Prostate gland (tissue), 2 donors: ENCODE measurements around the gene TNFSF13B. TPM values are rescaled to one million over a fixed set of nuclear protein-coding genes. Genes with fewer than 3 reads are reported as not detected.

ENCODE experiments used
- DNase-seq: peaks from one replicate; pipeline ENCODE4 v3.0.0-alpha.2; 2019; ENCODE audit warnings: low spot score
- H3K27ac ChIP-seq, 2 donors: fragments of 200-600 bp; sonication (generic); 2 replicates each; pipeline ENCODE4 v1.5.1; 2017 to 2019
- H3K27me3 ChIP-seq: fragments of 200-600 bp; sonication (generic); replicated peaks from 2 replicates; pipeline ENCODE4 v1.5.1; 2019; ENCODE audit not compliant: insufficient read depth
- H3K36me3 ChIP-seq, 2 donors: fragments of 200-600 bp; sonication (generic); 1 replicate in 1 of 2; 2 replicates in 1 of 2; pipeline versions ENCODE4 v1.5.1 to v1.8.1; 2017 to 2019
- H3K4me1 ChIP-seq: fragments of 200-600 bp; sonication (generic); replicated peaks from 2 replicates; pipeline ENCODE4 v1.5.1; 2019
- H3K4me3 ChIP-seq, 2 donors: fragments of 200-600 bp; sonication (generic); 2 replicates each; pipeline ENCODE4 v1.5.1; 2017 to 2019
- H3K9me3 ChIP-seq: fragments of 200-600 bp; sonication (generic); 2 replicates; pipeline ENCODE4 v1.5.1; 2017
- POLR2A ChIP-seq: fragments of 450-650 bp; IDR thresholded peaks from one replicate; pipeline ENCODE4 v1.6.1; 2016; ENCODE audit warnings: antibody characterized with exemption, mild to moderate bottlenecking
- POLR2AphosphoS5 ChIP-seq: sonication (generic); formaldehyde crosslinking; IDR thresholded peaks from one replicate; pipeline ENCODE4 v1.6.1; 2017; ENCODE audit warnings: antibody characterized with exemption
- WGBS: methylation state at CpG from one replicate; pipeline ENCODE4 v1.1.5; 2018; 5-methylcytosine and 5-hydroxymethylcytosine counted together
- intact Hi-C: fragments of 100-400 bp; cut with DNase I; formaldehyde crosslinking; loops from one replicate; pipeline ENCODE4 v1.14.2; 2022
- total RNA-seq, 2 donors: library from RNA; depleted of rRNA; stranded (reverse); fragments of >200 nt; gene quantifications; one replicate each; pipeline ENCODE4 v1.1.0, GENCODE V29; 2016
- TF ChIP-seq, protein P1 (sequence below), 4 experiments: fragments of 200-600 bp in 2 of 4; fragments of 450-650 bp in 2 of 4; sonication (generic) in 2 of 4; IDR thresholded peaks; 1 replicate in 3 of 4; 2 replicates in 1 of 4; pipeline ENCODE4 v1.5.1; 2016 to 2019; ENCODE audit warnings: antibody characterized with exemption in 4 of 4, mild to moderate bottlenecking in 2 of 4, moderate library complexity in 2 of 4

Gene TNFSF13B
- total RNA-seq, 2 donors from 2014 or later = 4.1 to 9.1 TPM

DNA sequence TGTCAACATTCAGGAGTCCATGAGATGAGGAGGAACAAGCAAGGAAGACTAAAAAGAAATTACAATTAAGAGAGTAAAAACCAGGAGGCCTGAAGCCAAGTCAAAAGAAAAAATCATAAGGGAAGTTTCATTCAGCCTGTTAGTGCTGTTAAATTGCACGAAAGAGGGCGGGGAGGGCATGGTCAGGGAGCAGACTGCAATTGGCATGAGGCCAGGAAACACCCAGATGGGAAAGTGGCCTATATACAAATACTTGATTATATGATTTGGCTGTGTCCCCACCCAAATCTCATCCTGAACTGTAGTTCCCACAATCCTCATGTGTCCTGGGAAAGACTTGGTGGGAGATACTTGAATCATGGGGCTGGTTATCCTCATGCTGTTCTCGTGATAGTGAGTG is 43.9 kb downstream of the TNFSF13B start:
- Histone ChIP-seq H3K4me3 (no peak overlapping the region), H3K27me3 (no peaks in the 10 kb centered on the region), H3K36me3 (no peaks in the 10 kb centered on the region), H3K9me3 (no peaks in the 10 kb centered on the region), H3K27ac (no peak overlapping the region), H3K4me1 (no peaks in the 10 kb centered on the region)
- TF ChIP-seq, protein P1, sequence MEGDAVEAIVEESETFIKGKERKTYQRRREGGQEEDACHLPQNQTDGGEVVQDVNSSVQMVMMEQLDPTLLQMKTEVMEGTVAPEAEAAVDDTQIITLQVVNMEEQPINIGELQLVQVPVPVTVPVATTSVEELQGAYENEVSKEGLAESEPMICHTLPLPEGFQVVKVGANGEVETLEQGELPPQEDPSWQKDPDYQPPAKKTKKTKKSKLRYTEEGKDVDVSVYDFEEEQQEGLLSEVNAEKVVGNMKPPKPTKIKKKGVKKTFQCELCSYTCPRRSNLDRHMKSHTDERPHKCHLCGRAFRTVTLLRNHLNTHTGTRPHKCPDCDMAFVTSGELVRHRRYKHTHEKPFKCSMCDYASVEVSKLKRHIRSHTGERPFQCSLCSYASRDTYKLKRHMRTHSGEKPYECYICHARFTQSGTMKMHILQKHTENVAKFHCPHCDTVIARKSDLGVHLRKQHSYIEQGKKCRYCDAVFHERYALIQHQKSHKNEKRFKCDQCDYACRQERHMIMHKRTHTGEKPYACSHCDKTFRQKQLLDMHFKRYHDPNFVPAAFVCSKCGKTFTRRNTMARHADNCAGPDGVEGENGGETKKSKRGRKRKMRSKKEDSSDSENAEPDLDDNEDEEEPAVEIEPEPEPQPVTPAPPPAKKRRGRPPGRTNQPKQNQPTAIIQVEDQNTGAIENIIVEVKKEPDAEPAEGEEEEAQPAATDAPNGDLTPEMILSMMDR (IDR thresholded peaks at IDR 0.05) = no peak
- TF ChIP-seq POLR2A = no peak
- TF ChIP-seq POLR2AphosphoS5 = no peak
- intact Hi-C loops = no loop called here
- DNase-seq = no peak
- WGBS = 67% methylated on average over 3 of the region's 3 CpGs

DNA sequence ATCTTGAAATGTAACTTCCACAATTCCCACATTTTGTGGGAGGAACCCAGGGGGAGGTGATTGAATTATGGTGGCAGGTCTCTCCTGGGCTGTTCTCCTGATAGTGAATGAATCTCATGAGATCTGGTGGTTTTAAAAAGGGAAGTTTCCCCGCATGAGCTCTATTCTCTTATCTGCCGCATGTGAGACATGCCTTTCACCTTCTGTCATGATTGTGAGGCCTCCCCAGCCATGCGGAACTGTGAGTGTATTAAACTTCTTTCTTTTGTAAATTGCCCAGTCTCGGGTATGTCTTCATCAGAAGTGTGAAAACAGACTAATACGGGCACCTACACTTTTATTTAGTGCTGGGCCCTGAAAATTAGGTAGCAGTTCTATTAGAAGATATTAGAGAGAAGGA is 45.8 kb downstream of the TNFSF13B start:
- Histone ChIP-seq H3K9me3 (no peaks in the 10 kb centered on the region), H3K27me3 (no peaks in the 10 kb centered on the region), H3K36me3 (no peaks in the 10 kb centered on the region), H3K4me3 (no peak overlapping the region), H3K27ac (no peak overlapping the region), H3K4me1 (no peaks in the 10 kb centered on the region)
- TF ChIP-seq POLR2A (no peak), POLR2AphosphoS5 (no peak)
- TF ChIP-seq, protein P1 (IDR thresholded peaks at IDR 0.05) = no peak
- no peak for DNase-seq
- intact Hi-C loops = no loop called here
- 69% methylated on average over 5 of the region's 5 CpGs for WGBS

DNA sequence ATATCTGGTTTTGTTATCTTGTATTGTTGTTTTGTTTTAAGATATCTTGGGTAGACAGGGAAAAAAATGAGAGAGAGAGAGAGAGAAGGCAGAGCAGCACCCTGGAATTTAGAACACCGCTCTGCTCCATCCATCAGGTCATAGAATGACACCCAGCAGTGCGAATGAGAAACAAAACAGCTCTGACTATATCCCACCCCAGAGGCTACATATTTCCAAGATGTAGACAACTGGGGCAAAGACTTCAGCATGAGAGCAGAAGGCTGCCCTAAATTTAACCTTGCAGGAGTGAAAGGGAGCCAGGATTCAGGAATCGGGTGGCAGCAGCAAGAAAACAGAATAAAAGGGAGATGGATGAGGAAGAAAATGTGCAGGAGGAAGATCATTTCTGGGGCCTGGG is 46.5 kb downstream of the TNFSF13B start:
- no peak for DNase-seq
- intact Hi-C loops = no loop called here
- no peak overlapping the region for H3K4me3 ChIP-seq
- H3K36me3 ChIP-seq = no peaks in the 10 kb centered on the region
- 90% methylated on average over 3 of the region's 3 CpGs for WGBS
- TF ChIP-seq POLR2A = no peak
- TF ChIP-seq, protein P1 (IDR thresholded peaks at IDR 0.05) = no peak
- TF ChIP-seq POLR2AphosphoS5 = no peak
- H3K9me3 ChIP-seq = no peaks in the 10 kb centered on the region
- H3K4me1 ChIP-seq = no peaks in the 10 kb centered on the region
- H3K27me3 ChIP-seq = no peaks in the 10 kb centered on the region
- H3K27ac ChIP-seq = no peak overlapping the region

DNA sequence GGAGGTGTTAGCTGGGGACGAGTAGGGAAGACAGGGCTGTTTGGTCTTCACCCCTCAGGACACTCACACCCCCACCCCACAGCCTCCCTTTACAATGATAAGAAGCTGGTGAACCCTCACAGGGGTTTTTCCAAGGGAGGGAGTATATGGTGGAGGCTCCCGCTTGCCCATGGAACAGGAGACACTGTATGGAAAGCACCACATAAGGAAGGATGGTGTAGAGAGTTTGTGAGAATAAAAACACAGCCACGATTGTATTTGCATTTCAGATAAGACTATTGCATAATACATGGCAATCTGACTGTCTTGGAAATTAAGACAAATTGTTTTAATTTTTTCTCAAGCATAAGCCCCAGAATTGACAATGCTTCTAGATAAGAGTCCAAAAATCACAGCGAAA is 46.9 kb downstream of the TNFSF13B start:
- TF ChIP-seq POLR2A (no peak), POLR2AphosphoS5 (no peak)
- TF ChIP-seq, protein P1 (IDR thresholded peaks at IDR 0.05) = no peak
- Histone ChIP-seq H3K27ac (no peak overlapping the region), H3K36me3 (no peaks in the 10 kb centered on the region), H3K4me3 (no peak overlapping the region), H3K27me3 (no peaks in the 10 kb centered on the region), H3K4me1 (no peaks in the 10 kb centered on the region), H3K9me3 (no peaks in the 10 kb centered on the region)
- no peak for DNase-seq
- WGBS = 73% methylated on average over 4 of the region's 4 CpGs
- intact Hi-C loops = no loop called here

DNA sequence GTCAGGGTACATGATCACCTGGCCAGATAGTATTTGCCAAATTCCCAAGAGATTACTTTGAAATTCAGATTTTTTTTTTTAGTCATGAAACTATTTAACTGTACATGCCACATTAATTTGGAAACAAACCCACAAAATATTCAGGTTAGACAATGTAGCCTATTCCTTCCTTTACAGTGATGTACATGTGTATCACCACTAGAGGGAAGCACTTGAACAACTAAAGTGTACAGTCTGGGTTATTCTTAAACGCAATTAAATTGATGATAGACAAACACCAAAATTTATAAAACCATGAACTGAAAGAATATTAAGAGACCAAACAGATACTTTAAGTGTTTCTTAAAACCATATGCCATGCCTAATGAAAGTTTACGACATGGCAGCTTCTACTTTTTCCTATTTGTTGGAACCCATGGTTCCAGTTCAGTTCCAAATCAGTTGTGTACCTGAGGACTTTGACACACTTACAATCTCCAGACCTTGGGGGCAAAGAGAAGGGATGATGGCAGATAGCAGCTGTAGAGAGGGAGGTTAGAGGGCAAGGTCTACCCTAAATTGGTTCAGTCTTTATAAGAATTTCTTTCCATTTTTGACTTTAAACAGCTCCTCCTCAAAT is 52.8 kb downstream of the TNFSF13B start:
- Histone ChIP-seq H3K27ac (no peak overlapping the region), H3K27me3 (no peaks in the 10 kb centered on the region), H3K36me3 (no peaks in the 10 kb centered on the region), H3K4me3 (no peak overlapping the region), H3K9me3 (no peaks in the 10 kb centered on the region), H3K4me1 (no peaks in the 10 kb centered on the region)
- intact Hi-C loops = loop anchor here (5.0 kb wide), 1 partner anchor 575 kb away; no protein-coding TSS in a partner anchor
- TF ChIP-seq POLR2AphosphoS5 = no peak
- TF ChIP-seq, protein P1 (IDR thresholded peaks at IDR 0.05) = peak; percentile 43 to 75 (median 70)
- WGBS = 26% methylated on average over 2 of the region's 2 CpGs
- no peak for DNase-seq
